HG03432 (cell line): ENCODE data around the gene NOL4.

Experiments
- ATAC-seq: cut with Tn5 transposase; IDR thresholded peaks from one replicate; pipeline ENCODE4 v1.9.1; 2021; ENCODE audit warnings: mild to moderate bottlenecking, moderate library complexity; ENCODE audit not compliant: unreplicated experiment

The NOL4 gene

DNA sequence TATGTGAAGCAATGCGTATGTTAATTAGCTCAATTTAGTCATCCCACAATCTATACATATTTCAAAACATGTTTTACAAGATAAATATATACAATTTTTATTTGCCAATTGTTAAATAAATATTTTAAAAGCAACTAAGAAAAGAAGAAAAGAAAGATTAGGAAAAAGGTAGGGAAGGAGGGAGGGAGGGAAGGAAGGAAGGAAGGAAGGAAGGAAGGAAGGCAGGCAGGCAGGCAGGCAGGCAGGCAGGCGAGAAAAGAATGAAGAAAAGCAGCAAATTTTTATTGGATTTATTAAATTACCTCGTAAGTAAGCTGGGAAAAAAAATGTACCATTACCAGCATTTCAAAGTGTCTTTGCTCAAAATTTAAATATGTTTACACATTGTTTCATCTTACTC is 30.5 kb downstream of the NOL4 start:
- ATAC-seq, result no peak

DNA sequence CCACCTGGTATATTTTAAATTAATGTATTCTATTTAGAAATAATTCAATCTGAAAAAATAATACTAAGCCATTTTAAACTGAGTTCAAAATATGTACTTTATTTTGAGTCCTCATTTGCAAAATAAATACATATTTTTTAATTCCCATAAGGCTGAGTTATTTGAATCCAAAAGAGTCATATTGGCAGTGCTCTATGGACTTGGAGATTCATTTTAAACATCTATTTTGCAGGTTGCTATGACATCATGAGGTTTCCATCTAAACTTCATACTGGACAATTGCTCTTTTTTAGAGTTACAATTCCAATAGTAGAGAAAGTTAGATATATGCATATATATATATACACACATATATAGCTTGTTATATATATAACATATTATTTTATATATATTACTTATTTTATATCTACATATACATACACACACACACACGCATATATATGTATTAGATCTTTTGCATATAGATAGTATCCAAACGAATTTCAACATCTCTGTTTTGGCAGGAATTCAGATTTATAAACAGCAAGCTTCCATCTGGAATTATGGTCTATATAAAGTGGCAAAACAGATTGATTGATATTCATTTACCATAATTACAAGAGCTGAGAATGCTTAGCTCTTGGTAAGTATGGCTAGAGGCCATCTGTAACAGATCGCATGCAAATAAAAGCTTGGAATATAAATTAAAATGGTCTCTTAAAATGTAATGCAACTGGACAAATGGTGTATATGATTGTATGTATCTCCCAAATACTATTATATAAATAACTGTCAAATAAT is 34.9 kb downstream of the NOL4 start:
- ATAC-seq, result no peak
